HG03108 (cell line): Measurements from ENCODE around the gene UHMK1.
"Not testable (repeated sequence)": the region's sequence is repeated elsewhere in the genome, so short reads cannot be mapped to it uniquely, and the experiment has no call there.

Source experiments
- ATAC-seq: cut with Tn5 transposase; IDR thresholded peaks from one replicate; pipeline ENCODE4 v1.9.1; 2021; ENCODE audit warnings: moderate library complexity; ENCODE audit not compliant: unreplicated experiment

Gene UHMK1, protein sequence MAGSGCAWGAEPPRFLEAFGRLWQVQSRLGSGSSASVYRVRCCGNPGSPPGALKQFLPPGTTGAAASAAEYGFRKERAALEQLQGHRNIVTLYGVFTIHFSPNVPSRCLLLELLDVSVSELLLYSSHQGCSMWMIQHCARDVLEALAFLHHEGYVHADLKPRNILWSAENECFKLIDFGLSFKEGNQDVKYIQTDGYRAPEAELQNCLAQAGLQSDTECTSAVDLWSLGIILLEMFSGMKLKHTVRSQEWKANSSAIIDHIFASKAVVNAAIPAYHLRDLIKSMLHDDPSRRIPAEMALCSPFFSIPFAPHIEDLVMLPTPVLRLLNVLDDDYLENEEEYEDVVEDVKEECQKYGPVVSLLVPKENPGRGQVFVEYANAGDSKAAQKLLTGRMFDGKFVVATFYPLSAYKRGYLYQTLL

DNA sequence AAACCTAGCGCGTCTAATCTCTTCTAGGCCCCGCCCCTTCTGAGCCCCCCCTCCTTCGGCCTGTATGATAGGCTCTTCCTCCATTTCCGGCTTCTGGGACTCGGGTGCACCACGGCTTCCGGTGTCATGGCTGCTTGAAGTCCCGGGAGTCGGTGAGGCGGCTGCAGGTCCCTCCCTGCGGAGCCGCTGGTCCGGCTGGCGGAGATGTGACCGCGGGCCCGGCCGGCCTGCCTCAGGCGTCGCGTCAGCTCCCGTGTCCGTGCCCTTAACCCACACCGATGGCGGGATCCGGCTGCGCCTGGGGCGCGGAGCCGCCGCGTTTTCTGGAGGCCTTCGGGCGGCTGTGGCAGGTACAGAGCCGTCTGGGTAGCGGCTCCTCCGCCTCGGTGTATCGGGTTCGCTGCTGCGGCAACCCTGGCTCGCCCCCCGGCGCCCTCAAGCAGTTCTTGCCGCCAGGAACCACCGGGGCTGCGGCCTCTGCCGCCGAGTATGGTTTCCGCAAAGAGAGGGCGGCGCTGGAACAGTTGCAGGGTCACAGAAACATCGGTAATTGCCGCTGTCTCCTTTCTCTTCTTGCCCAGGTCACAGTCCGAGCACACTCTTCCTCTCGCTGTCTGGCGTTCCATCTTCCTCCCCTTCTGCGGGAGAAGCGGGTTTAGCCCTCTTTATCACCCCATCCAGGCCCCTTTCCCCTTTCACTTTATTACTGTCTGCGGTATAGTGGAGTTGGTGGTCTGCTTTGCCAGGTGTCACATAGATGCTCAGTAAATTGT lies at the start of gene UHMK1:
Gene UHMK1 (plus strand): TSS at position 96 of the 773 bp plus-strand sequence. CDS start 183 bp downstream, at position 279.
- ATAC-seq: peak; percentile 98

- not testable (repeated sequence) for ATAC-seq
These were observed 43.3 kb upstream of the UHMK1 start for GRCh38 chr1:162454361-162454760.

GRCh38 chr1:162456323-162456722 lies 41.3 kb upstream of the UHMK1 start:
- ATAC-seq: no peak

DNA sequence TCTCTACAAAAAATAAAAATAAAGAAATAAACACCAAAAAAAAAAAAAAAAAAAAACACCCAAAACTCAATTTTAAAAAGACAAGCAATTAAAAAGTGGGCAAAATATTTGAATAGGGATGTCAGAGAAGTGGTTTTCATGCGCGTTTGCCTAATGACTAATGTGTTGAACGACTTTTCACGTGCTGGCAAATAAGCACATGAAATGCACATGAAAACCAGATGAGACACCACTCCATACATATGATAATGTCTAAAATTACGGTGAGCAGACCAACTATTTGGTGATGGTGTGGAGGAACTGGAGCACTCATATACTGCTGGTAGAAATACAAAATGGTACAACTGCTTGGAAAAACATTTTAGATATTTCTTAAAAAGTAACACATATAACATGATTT lies 39.4 kb upstream of the UHMK1 start:
- ATAC-seq: no peak

DNA sequence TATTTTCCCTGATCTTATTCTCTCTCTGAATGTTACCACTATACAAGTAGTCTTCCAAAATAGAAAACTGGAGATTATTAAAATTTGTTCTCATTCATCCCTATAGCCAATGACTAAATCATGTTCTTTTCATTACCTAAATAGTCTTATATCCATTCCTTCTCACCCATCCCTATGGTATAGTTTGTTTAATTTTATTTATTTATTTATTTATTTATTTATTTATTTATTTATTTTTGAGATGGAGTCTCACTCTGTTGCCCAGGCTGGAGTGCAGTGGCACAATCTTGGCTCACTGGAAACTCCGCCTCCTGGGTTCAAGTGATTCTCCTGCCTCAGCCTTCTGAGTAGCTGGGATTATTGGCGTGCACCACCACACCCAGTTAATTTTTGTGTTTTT lies 35.2 kb upstream of the UHMK1 start:
- not testable (repeated sequence) for ATAC-seq

DNA sequence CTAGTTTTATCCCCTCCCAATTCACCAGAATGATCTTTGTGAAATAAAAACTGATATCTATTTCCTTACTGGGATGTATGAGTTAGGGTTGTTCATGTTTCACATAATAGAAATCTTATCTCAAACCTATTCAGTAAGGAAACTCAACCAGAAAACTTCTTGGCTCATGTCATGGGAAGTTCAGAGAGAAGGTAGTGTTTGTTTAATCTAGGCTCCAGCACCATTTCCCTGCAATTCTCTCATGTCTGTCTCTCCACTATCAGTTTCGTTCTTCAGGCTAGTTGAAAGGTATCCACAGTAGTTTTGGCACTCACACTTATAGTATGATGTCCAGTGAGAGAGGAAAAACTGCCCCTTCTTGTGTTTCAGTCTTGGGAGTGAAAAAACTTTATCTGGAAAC lies 34.6 kb upstream of the UHMK1 start:
- ATAC-seq: no peak

DNA sequence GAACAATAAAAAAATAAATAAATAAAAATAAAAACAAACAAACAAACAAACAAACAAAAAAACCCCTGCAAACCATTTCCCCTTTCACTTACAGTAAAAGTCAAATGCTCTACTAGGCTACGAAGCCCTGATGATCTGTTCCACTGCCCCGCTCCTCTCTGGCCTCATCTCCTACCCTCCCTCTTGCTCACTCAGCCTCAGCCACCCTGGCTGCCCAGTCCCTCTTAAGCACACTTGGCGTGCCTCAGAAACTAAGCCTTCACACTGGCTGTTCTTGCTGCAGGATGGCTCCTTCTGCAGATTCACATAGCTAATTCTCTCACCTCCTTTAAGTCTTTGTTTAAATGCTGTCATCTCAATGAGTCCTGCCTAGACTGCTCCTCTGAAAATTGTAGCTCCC lies 30.8 kb upstream of the UHMK1 start:
- no peak for ATAC-seq

DNA sequence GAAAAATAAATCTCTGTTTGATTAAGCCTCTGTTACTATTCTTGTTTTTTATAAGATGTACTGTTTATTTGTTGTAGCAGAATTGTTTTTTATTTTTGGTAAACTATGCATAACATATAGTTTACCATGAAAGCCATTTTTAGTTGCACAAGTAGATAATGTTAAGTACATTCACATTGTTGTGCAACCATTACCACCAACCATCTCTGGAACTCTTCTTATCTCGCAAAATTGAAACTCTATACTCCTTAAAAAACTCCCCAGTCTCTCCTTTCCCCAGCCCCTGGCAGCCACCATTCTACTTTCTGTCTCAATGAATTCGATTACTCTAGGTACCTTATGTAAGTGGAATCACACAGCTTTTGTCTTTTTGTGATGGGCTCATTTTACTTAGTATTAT lies 27.4 kb upstream of the UHMK1 start:
- ATAC-seq: no peak

DNA sequence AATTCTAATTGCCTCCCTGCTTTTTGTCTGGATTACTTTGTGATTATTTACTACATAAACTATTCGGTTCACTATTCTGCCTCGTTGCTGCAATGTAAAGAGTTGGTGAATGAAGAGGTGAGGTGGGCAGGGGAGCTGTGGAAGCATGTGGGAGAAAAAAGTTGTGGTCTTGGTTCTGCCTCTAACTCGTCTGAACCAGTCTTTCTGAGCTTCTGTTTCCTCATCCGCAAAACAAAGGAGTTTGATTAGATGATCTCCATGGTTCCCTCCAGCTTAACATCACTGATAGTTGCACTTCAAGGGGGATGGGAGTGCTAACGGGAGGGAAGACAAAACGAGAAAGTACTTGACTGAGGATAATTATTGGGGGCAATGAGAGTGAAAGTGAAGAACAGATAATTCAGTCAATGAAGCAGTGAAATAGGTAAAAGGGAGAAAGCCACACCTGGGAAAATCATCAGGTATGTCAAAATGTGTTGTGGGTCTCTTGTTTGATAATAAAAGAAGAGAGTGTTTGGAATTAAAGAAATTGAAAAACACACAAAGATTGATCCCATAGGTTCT lies 26.2 kb upstream of the UHMK1 start:
- no peak for ATAC-seq

DNA sequence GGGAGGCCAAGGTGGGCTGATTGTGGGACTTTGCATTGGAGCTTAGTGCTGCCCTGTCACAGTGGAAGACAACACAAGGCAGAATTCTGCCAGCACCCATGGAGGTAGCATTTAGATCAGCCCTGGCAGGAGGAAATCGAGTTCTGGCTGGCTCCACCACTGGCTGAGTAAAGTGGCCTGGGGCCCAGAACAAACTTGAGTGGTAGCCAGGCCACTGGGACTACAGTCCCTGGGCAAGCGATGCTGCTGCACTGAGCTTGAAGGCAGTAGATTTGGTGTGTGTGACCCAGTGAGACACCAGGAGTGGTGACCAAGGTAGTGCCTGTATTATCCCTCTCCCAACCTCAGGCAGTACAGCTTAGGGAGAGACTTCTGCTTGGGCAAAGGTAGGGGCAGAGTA lies 22.5 kb upstream of the UHMK1 start:
- ATAC-seq: no peak

- ATAC-seq: no peak
These were observed 22.0 kb upstream of the UHMK1 start for GRCh38 chr1:162475539-162476185.

- ATAC-seq: no peak
These were observed 21.0 kb upstream of the UHMK1 start for GRCh38 chr1:162476620-162477019.

- ATAC-seq: no peak
These were observed 12.4 kb upstream of the UHMK1 start for GRCh38 chr1:162485236-162485635.

GRCh38 chr1:162487241-162487640 lies 10.4 kb upstream of the UHMK1 start:
- no peak for ATAC-seq

DNA sequence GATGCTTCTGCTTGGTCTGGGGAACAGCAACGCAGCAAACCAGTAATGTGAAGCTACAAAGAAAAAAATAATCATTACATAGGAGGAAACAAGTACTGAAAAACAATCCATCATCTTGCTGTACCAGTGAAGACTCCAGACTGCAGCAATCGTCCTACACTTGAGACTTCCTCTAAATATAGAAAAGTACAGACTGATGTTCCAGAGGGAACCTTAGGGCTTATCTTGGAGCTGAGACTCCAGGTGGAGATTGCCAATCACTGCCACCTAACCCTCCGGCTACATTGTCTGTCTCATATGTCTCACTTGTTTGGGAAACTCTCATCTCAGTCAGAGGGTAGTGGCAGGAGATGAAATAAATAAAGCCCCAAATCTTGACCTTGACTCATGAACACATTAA lies 9.4 kb upstream of the UHMK1 start:
- no peak for ATAC-seq

DNA sequence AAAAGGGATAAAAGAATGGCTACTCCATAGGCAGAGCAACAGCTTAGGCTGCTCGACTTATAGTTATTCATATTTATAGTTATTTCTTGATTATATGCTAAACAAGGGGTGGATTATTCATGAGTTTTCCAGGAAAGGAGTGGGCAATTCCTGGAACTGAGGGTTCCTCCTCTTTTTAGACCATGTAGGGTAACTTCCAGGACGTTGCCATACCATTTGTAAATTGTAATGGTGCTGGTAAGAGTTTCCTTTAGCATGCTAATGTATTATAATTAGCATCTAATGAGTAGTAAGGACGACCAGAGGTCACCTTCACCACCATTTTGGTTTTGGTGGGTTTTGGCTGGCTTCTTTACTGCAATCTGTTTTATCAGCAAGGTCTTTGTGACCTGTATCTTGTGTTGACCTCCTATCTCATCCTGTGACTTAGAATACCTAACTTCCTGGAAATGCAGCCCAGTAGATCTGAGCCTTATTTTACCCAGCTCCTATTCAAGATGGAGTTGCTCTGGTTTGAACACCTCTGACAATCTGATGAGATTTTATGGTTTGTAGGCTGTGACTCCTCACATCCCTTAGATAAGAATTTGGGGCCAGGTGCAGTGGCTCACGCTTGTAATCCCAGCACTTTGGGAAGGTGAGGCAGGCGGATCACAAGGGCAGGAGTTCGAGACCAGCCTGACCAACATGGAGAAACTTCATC lies 1.9 kb upstream of the UHMK1 start:
- not testable (repeated sequence) for ATAC-seq

- ATAC-seq: no peak
These were observed 405 bp upstream of the UHMK1 start for GRCh38 chr1:162497104-162497722.

GRCh38 chr1:162498496-162498810 lies 835 bp downstream of the UHMK1 start:
- ATAC-seq: peak; percentile 12

DNA sequence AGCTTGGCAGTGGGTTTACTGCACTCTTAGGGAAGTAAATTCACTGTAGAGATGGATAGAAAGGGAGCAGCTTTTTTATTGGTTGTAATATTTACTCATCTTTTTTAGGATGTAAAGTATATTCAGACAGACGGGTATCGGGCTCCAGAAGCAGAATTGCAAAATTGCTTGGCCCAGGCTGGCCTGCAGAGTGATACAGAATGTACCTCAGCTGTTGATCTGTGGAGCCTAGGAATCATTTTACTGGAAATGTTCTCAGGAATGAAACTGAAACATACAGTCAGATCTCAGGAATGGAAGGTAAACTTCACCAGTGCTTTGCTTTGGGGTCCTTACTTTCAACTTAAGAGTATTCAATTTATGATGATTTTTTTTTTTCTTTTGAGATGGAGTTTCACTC lies 3.2 kb downstream of the UHMK1 start:
- ATAC-seq: no peak

- ATAC-seq: no peak
These were observed 4.5 kb downstream of the UHMK1 start for GRCh38 chr1:162502077-162502476.
